IMR-90 (cell line): ENCODE results near the gene GAGE12J. TPM values are rescaled to one million over a fixed set of nuclear protein-coding genes. Genes with fewer than 3 reads are reported as not detected.

Experiments
- ATAC-seq: fragments of 200-7000 bp; cut with Tn5 transposase; 2 replicates; pipeline ENCODE4 v1.9.1; 2020; ENCODE audit warnings: low read depth, mild to moderate bottlenecking, moderate library complexity
- BruUV-seq: library from RNA; stranded (reverse); fragments of 400-500 nt; replicated peaks from 2 replicates; lab custom pipeline; 2021; lab: Mats Ljungman, UMichigan
- CTCF ChIA-PET: fragments of 300-600 bp; formaldehyde crosslinking; extraction: SDS; loops from one replicate; lab custom pipeline; 2021; ENCODE audit warnings: antibody characterized with exemption; lab: Yijun Ruan, JAX
- POLR2A ChIA-PET: fragments of 300-600 bp; sonication (Branson Sonifier 250); formaldehyde crosslinking; loops from one replicate; lab custom pipeline; 2022; ENCODE audit warnings: antibody characterized with exemption; ENCODE audit not compliant: unreplicated experiment; lab: Charles Lee
- DNase-seq: peaks from one replicate; pipeline ENCODE4 v3.0.0; 2013
- H2AFZ ChIP-seq: replicated peaks from 2 replicates; pipeline ENCODE3; 2013; ENCODE audit warnings: low read length, mild to moderate bottlenecking; ENCODE audit not compliant: poor library complexity
- H2AK5ac ChIP-seq: 2 replicates; pipeline ENCODE4 v1.6.1; 2013; ENCODE audit warnings: low read depth, low read length, inconsistent platforms
- H2AK9ac ChIP-seq: replicated peaks from 2 replicates; pipeline ENCODE3; 2013; ENCODE audit warnings: mild to moderate bottlenecking, low read depth, low read length, moderate library complexity; ENCODE audit not compliant: poor library complexity
- H2BK120ac ChIP-seq: 2 replicates; pipeline ENCODE4 v1.6.1; 2013; ENCODE audit warnings: low read depth, low read length, inconsistent platforms
- H2BK15ac ChIP-seq: 3 replicates; pipeline ENCODE4 v1.6.1; 2013; ENCODE audit warnings: low read depth, low read length, inconsistent platforms
- H2BK20ac ChIP-seq: 2 replicates; pipeline ENCODE4 v1.6.1; 2013; ENCODE audit warnings: low read depth, mild to moderate bottlenecking, inconsistent platforms, low read length, moderate library complexity
- H2BK5ac ChIP-seq: 2 replicates; pipeline ENCODE4 v1.6.1; 2013; ENCODE audit warnings: mild to moderate bottlenecking, low read depth, low read length, inconsistent platforms; ENCODE audit not compliant: poor library complexity, severe bottlenecking
- H3K14ac ChIP-seq: replicated peaks from 2 replicates; pipeline ENCODE4 v1.6.1; 2013; ENCODE audit warnings: low read depth, low read length, inconsistent platforms
- H3K18ac ChIP-seq: 2 replicates; pipeline ENCODE4 v1.6.1; 2013; ENCODE audit warnings: low read depth, low read length, control low read depth
- H3K23ac ChIP-seq: 2 replicates; pipeline ENCODE4 v1.6.1; 2013; ENCODE audit warnings: low read depth, low read length, inconsistent platforms
- H3K27ac ChIP-seq: 2 replicates; pipeline ENCODE4 v1.5.1; 2013; ENCODE audit warnings: mild to moderate bottlenecking, control low read depth, low read length; ENCODE audit not compliant: insufficient read depth
- H3K27me3 ChIP-seq: 2 replicates; pipeline ENCODE4 v1.6.1; 2013; ENCODE audit warnings: low read length; ENCODE audit not compliant: control insufficient read depth, insufficient read depth
- H3K36me3 ChIP-seq: 2 replicates; pipeline ENCODE4 v1.6.1; 2013; ENCODE audit warnings: low read length, mixed read lengths; ENCODE audit not compliant: control insufficient read depth, insufficient read depth
- H3K4ac ChIP-seq: 2 replicates; pipeline ENCODE4 v1.6.1; 2013; ENCODE audit warnings: low read depth, low read length, inconsistent platforms
- H3K4me1 ChIP-seq: 2 replicates; pipeline ENCODE4 v1.6.1; 2013; ENCODE audit warnings: low read length, mixed read lengths; ENCODE audit not compliant: control insufficient read depth, insufficient read depth
- H3K4me2 ChIP-seq: 2 replicates; pipeline ENCODE4 v1.6.1; 2013; ENCODE audit warnings: low read depth, mild to moderate bottlenecking, control low read depth, low read length, moderate library complexity
- H3K4me3 ChIP-seq: 2 replicates; pipeline ENCODE4 v1.5.1; 2013; ENCODE audit warnings: low read depth, mild to moderate bottlenecking, control low read depth, low read length, moderate library complexity; ENCODE audit not compliant: insufficient read depth
- H3K56ac ChIP-seq: 2 replicates; pipeline ENCODE4 v1.6.1; 2013; ENCODE audit warnings: low read length, inconsistent platforms; ENCODE audit not compliant: insufficient read depth; ENCODE audit errors: extremely low read depth
- H3K79me1 ChIP-seq, 2 experiments: 2 replicates each; pipeline ENCODE4 v1.6.1; 2013; ENCODE audit warnings: low read length in 2 of 2, inconsistent platforms in 1 of 2, low read depth in 1 of 2
- H3K9ac ChIP-seq: 2 replicates; pipeline ENCODE4 v1.6.1; 2013; ENCODE audit warnings: low read depth, low read length, control low read depth
- H3K9me1 ChIP-seq: 2 replicates; pipeline ENCODE4 v1.6.1; 2013; ENCODE audit warnings: low read length, inconsistent platforms; ENCODE audit not compliant: insufficient read depth
- H3K9me3 ChIP-seq: 2 replicates; pipeline ENCODE4 v1.6.1; 2013; ENCODE audit warnings: low read length; ENCODE audit not compliant: control insufficient read depth, insufficient read depth
- H4K20me1 ChIP-seq: 2 replicates; pipeline ENCODE4 v1.6.1; 2013; ENCODE audit warnings: low read length, inconsistent platforms; ENCODE audit not compliant: insufficient read depth
- H4K5ac ChIP-seq: 2 replicates; pipeline ENCODE4 v1.6.1; 2013; ENCODE audit warnings: mild to moderate bottlenecking, low read depth, low read length, control low read depth
- H4K8ac ChIP-seq, 2 experiments: 2 replicates each; pipeline ENCODE4 v1.6.1; 2013; ENCODE audit warnings: low read depth in 2 of 2, low read length in 2 of 2, control low read depth in 1 of 2, inconsistent platforms in 1 of 2
- H4K91ac ChIP-seq: 2 replicates; pipeline ENCODE4 v1.6.1; 2013; ENCODE audit warnings: low read depth, low read length, inconsistent platforms; ENCODE audit not compliant: insufficient read depth
- CTCF ChIP-seq: conservative IDR thresholded peaks from 2 replicates; pipeline ENCODE4 v1.5.1; 2012; ENCODE audit warnings: mild to moderate bottlenecking, low read depth, low read length, improper control_type of control experiment
- FOS ChIP-seq: fragments of 150-350 bp; IDR thresholded peaks from 2 replicates; pipeline ENCODE4 v1.6.1; 2016; ENCODE audit warnings: low read depth, low read length
- MAFK ChIP-seq: IDR thresholded peaks from 2 replicates; pipeline ENCODE4 v1.6.1; 2012; ENCODE audit warnings: low read depth, low read length, improper control_type of control experiment
- MAZ ChIP-seq: IDR thresholded peaks from 2 replicates; pipeline ENCODE4 v1.6.1; 2012; ENCODE audit warnings: low read depth, mild to moderate bottlenecking, low read length, improper control_type of control experiment, moderate library complexity, borderline replicate concordance
- NFE2L2 ChIP-seq: fragments of 150-350 bp; IDR thresholded peaks from 2 replicates; pipeline ENCODE4 v1.6.1; 2016; ENCODE audit warnings: low read depth, mild to moderate bottlenecking, low read length
- RAD21 ChIP-seq: IDR thresholded peaks from 2 replicates; pipeline ENCODE4 v1.6.1; 2012; ENCODE audit warnings: low read length, improper control_type of control experiment
- SMC3 ChIP-seq: fragments of 150-350 bp; IDR thresholded peaks from 2 replicates; pipeline ENCODE4 v1.6.1; 2016; ENCODE audit warnings: low read depth, mild to moderate bottlenecking, antibody characterized with exemption, low read length, moderate library complexity
- USF2 ChIP-seq: fragments of 150-350 bp; IDR thresholded peaks from 2 replicates; pipeline ENCODE4 v1.6.1; 2017; ENCODE audit warnings: mild to moderate bottlenecking, antibody characterized with exemption, low read length, low read depth
- WGBS, 2 experiments: methylation state at CpG; one replicate each; pipeline versions ENCODE4 v1.1.5 to v1.1.7; 2013; ENCODE audit warnings: missing lambda C conversion rate in 2 of 2; ENCODE audit not compliant: insufficient read length in 1 of 2; ENCODE audit errors: extremely low coverage in 2 of 2; 5-methylcytosine and 5-hydroxymethylcytosine counted together
- dilution Hi-C: fragments of 300-500 bp; cut with HindIII; formaldehyde crosslinking; loops from one replicate; pipeline ENCODE4 v1.14.3; 2018; ENCODE audit warnings: low sequenced_read_pairs; ENCODE audit not compliant: unreplicated experiment
- in situ Hi-C: fragments of 300-500 bp; cut with MboI; formaldehyde crosslinking; loops from 3 replicates; pipeline ENCODE4 v1.14.3; 2019; ENCODE audit warnings: low sequenced_read_pairs, inconsistent platforms, mixed read lengths
- intact Hi-C: fragments of 100-400 bp; cut with micrococcal nuclease; formaldehyde crosslinking; loops from 2 replicates; pipeline ENCODE4 v1.10.0; 2022
- polyA plus RNA-seq, 3 experiments: library from polyadenylated mRNA; depleted of rRNA; stranded (reverse); fragments of >200 nt; gene quantifications; 2 replicates each; pipeline ENCODE4 v1.2.3, GENCODE V29; 2012; ENCODE audit warnings: low replicate concordance in 1 of 3
- total RNA-seq: library from RNA; depleted of rRNA; stranded (reverse); fragments of >200 nt; gene quantifications from 2 replicates; pipeline ENCODE4 v1.2.3, GENCODE V29; 2012

The GAGE12J gene
- total and polyA plus RNA-seq, 2 of the 4 experiments (the other 2 are of a cell fraction): not detected

GRCh38 chrX:49273181-49273727, 48.6 kb upstream of the GAGE12J start:
- no peak overlapping the region for H3K9ac ChIP-seq
- WGBS, 2 experiments: 67% methylated on average over 1 of the region's 8 CpGs; no CpG with 5 or more reads in 1 of the 2 experiments
- in situ Hi-C loops: no loop called here
- BruUV-seq: no TSS peak
- peaks cover 8% of the 10 kb centered on the region; the same call in 1 of the 2 replicates for H4K20me1 ChIP-seq
- H3K79me1 ChIP-seq: peaks cover 30 to 36% of the 10 kb centered on the region in 2 experiments
- H3K27me3 ChIP-seq: no peaks in the 10 kb centered on the region
- no peak overlapping the region for H4K8ac ChIP-seq
- H4K5ac ChIP-seq: no peak overlapping the region
- no peak overlapping the region for H3K4me3 ChIP-seq
- peaks cover 7% of the 10 kb centered on the region; the same call in 1 of the 2 replicates for H3K9me1 ChIP-seq
- ATAC-seq: no peak
- 0 out of 2 replicates have a peak, but pooled peaks cover 2% of the 10 kb centered on the region for H3K4me1 ChIP-seq
- TF ChIP-seq CTCF (no peak), NFE2L2 (no peak), SMC3 (no peak), USF2 (no peak), RAD21 (no peak), MAFK (no peak), FOS (no peak), MAZ (no peak)
- intact Hi-C loops: no loop called here
- H2BK5ac ChIP-seq: no peak overlapping the region
- H3K14ac ChIP-seq: no peak overlapping the region
- H3K4ac ChIP-seq: no peak overlapping the region
- no peak overlapping the region for H2AK5ac ChIP-seq
- no peak overlapping the region for H2BK120ac ChIP-seq
- no peak overlapping the region for H3K27ac ChIP-seq
- ChIA-PET POLR2A (no interaction called here), CTCF (no interaction called here)
- no peak overlapping the region for H3K4me2 ChIP-seq
- H2AFZ ChIP-seq: no peak overlapping the region
- H3K23ac ChIP-seq: no peak overlapping the region
- H2BK15ac ChIP-seq: no peak overlapping the region
- no peak overlapping the region for H2AK9ac ChIP-seq
- DNase-seq: no peak
- peaks cover 2% of the 10 kb centered on the region; the same call in 1 of the 2 replicates for H3K36me3 ChIP-seq
- no peak overlapping the region for H3K56ac ChIP-seq
- H4K91ac ChIP-seq: no peak overlapping the region
- dilution Hi-C loops: no loop called here
- H2BK20ac ChIP-seq: no peak overlapping the region
- H3K9me3 ChIP-seq: no peaks in the 10 kb centered on the region
- H3K18ac ChIP-seq: no peak overlapping the region
